T47D (cell line): ENCODE data around the gene ITSN1.
A peak's percentile ranks its signal among the peaks of the same experiment; 100 is the strongest.

Experiments
- DNase-seq, 2 experiments: peaks; one replicate each; pipeline versions ENCODE4 v3.0.0 to v3.0.0-alpha.2; 2011 to 2012; ENCODE audit warnings: low read depth in 1 of 2, low spot score in 1 of 2
- JUND ChIP-seq: IDR thresholded peaks from 2 replicates; pipeline ENCODE4 v1.6.1; 2012; ENCODE audit warnings: low read depth
- in situ Hi-C: cut with HindIII; loops from 2 replicates; pipeline ENCODE4 v1.10.0; 2016; ENCODE audit warnings: low sequenced_read_pairs, low pct_unique_long_range_greater_than_20kb

ITSN1 gene

DNA sequence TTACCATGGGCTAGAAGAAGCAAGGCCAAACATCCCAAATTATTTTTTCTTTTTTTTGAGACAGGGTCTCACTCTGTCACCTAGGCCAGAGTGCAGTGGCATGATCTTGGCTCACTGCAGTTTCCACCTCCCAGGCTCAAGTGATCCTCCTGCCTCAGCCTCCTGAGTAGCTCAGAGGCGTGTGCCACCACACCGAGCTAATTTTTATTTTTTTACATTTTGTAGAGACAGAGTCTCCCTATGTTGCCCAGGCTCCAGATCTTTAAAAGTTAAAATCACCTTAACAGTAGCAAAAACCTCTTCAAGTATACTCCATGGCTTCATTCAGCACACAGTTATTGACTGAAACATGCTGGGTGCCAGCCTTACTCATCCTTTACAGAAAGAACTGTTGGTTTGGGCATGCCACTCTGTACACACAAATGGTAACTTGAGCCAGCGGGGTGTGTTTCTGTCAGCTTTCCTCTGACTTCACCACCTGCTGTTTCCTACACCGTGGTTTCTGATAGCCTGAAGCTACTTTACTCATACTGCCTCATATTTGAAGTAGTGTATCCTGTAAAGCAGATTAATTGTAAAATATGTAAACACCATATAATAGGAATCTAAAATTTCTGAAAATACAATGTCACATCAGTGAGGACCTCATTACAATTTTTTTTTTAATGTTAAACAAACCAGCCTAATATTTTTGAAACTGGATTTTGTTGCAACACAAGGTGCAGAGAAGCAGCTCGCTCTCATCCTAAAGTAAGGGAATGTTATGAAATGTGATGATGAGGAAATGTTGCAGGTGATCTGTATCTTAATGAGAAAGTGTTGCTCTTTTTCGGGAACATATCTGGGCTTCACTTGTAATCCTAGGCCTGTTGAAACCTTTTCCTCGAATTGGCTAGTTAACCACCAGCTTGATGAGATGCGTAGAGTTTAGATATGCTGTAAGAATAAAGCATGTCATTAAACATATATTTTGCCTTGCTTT, 159.4 kb downstream of the ITSN1 start:
- in situ Hi-C loops = no loop called here
- DNase-seq = peak; percentile 52 to 96
- peak; percentile 33; the same call in 1 of the 2 replicates for TF ChIP-seq JUND

DNA sequence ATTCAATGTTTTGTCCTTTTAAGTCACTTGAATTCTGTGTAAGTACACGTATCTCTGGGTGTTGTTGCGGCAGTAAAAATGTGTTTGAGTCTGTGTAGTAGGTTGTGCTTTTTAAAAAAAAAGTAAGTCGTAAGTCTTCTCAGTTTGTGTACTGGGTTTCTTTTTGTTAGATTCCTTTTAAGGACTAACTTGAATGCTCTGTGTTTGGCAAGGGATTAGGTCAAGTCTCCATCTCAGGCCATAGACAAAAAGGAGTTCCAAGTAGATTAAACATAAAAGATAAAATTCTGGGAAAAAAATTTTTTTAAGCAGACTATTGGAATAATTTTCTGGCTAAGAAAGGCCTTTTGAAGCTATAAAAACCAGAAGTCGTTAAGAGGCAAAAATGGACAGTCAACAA, 160.2 kb downstream of the ITSN1 start:
- in situ Hi-C loops = no loop called here
- DNase-seq = no peak
- TF ChIP-seq JUND = no peak

DNA sequence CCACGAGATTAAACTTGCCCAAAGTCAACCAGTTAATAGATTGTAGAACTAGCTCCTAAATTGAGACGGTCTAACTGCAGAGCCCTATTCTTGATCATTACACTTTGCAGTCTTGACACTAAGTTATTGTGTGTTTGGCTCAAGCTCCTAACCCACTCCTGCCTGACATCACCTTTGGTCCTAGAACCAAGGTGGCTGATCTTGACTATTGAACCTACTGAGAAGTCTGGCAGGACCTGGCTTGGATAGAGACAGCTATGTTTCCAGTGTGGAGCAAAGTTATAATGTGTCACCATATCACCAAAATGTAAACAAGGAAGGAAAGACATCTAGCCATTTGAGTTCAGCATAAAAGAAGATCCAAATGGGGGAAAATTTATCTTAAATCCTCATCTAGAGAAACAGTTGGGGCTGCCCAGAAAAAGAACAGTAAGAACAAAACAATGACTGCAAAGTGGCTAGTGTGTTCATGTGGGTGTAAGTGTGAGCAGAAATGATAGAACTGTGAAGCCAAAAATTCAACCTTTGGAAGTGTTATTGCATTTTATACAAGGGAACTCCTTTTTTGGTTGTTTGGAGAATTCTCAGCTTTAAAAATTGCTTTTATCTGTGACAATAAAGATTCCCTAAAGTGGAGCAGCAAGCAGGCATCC, 166.5 kb downstream of the ITSN1 start:
- DNase-seq = no peak
- TF ChIP-seq JUND = no peak
- in situ Hi-C loops = no loop called here

DNA sequence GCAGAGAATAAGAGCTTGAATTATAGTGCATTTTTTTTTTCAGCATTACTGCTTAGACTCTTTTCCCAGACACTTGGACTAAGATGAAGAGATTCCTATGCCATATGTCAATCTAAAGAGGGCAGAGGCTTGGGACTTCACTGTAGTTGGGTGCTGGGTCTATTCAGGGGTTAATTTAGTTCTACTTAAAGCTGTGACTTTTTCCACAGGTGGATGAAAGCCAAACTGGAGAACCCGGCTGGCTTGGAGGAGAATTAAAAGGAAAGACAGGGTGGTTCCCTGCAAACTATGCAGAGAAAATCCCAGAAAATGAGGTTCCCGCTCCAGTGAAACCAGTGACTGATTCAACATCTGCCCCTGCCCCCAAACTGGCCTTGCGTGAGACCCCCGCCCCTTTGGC, 168.5 kb downstream of the ITSN1 start:
- no peak for TF ChIP-seq JUND
- in situ Hi-C loops = no loop called here
- no peak for DNase-seq

DNA sequence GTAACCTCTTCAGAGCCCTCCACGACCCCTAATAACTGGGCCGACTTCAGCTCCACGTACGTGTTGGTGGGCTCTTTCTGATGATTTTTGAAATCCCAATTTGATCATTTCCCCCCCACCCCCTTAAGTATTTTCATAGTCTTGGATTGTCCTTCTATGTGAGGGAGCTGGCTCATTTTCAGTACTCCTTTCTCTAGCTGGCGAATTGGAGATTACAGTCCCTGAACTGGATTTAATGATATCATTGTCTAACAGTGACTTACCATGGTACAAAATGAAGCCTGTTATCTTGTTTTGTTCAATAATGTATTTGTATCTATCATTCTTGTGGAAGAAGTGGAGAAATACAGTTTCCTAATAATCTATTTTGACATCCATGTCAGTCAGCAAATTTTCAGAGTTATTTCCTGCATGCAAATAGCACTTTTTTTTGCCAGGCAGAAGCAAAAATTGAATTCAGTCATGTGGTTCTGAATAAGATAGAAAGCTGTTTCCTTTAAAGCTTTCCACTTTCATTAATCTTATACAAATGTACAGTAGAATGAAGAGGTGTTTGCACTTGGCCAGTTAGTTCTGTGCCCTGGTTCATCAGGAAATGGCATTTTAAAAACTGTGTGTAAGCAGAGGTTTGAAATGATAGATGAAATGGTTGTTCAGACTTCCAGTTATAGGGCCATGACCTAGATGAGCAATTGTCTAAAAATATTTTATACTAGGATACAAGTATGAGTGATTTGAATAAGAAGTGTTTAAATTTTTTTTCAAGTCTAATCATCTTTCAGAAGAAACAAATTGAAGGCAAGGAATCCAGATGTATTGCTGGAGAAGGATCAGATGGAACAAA, 169.1 kb downstream of the ITSN1 start:
- no peak for DNase-seq
- in situ Hi-C loops = no loop called here
- TF ChIP-seq JUND = no peak

DNA sequence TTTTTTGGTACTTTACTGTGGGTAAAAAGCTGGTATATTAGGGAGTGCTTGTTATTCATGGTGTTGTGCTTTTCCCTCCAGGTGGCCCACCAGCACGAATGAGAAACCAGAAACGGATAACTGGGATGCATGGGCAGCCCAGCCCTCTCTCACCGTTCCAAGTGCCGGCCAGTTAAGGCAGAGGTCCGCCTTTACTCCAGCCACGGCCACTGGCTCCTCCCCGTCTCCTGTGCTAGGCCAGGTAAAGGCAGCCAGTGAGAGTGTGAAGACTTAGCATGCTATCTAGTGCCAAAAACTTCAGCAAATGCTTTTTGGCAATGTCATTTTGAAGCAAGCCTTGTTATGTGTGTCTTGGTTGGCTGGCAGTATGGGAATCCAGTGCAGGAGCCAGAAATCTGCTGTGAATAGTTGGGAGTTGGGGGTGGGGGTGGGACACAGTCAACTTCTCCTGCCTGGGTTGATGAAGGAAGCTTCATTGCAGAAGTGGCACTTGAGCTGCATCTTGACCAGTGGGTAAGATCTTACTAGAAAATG, 171.6 kb downstream of the ITSN1 start:
- no peak for DNase-seq
- no peak for TF ChIP-seq JUND
- in situ Hi-C loops = no loop called here

DNA sequence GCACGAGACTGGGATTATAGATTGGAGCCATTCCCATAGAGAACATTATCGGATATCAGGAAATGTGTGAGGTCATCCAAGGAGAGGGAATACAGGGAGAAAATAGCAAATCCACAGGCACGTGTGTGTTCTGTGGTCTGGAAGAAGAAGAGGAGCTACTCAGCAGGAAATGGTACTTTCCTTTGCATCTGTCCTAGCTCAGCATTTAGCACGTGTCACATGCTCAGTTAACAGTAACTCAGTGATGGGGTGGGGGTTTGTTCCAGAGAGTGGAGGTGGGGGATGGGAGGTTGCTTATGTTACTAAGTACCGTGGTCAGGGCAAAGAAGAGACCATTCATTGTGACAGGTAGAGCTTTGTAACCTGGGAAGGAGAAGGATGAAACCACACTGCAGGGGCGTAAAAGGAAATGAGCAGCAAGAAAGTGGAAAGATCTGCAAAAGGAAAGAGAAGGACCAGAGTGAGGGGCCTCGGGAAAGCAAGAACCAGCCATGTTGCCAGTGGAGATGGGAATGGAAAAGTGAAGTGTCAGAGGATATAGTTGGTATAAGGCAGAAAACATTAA, 172.9 kb downstream of the ITSN1 start:
- no peak for TF ChIP-seq JUND
- in situ Hi-C loops = no loop called here
- no peak for DNase-seq

DNA sequence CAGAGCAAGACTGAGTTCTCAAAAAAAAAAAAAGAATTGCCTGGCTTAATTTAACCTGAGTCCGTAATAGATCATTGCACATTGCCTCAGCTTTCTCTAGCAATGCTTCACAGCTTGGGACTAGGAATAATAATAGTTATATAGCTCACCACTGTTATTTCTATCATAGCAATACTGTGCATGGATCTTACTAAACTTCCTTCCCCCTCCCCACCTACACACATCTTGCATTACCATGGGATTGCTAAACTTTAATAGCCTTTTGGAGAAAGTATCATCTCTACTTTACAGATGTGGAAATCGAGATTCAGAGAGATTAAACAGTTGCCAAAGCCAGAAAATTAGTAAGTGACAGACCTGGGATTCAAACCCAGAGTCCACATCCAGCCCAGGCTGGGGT, 173.9 kb downstream of the ITSN1 start:
- TF ChIP-seq JUND = no peak
- in situ Hi-C loops = no loop called here
- DNase-seq = no peak

DNA sequence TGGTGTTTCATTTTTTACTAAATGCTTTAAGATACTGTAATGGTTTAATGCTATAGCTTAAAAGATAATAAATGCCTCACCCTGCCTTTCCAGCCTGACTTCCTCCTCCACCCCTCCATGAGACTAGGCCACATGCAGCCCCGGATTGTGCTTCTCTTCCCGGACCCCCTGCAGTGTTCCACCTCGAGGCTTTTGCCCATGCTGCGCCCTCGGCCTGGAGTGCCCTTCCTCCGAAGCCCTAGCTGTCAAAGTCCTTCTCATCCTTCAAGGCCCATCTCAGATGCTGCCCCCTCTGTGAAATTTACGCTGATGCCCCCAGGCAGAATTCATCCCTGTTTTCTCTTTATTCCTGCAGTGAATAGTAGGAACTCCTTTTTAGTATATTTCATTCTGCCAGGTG, 174.8 kb downstream of the ITSN1 start:
- no peak for TF ChIP-seq JUND
- in situ Hi-C loops = no loop called here
- no peak for DNase-seq

DNA sequence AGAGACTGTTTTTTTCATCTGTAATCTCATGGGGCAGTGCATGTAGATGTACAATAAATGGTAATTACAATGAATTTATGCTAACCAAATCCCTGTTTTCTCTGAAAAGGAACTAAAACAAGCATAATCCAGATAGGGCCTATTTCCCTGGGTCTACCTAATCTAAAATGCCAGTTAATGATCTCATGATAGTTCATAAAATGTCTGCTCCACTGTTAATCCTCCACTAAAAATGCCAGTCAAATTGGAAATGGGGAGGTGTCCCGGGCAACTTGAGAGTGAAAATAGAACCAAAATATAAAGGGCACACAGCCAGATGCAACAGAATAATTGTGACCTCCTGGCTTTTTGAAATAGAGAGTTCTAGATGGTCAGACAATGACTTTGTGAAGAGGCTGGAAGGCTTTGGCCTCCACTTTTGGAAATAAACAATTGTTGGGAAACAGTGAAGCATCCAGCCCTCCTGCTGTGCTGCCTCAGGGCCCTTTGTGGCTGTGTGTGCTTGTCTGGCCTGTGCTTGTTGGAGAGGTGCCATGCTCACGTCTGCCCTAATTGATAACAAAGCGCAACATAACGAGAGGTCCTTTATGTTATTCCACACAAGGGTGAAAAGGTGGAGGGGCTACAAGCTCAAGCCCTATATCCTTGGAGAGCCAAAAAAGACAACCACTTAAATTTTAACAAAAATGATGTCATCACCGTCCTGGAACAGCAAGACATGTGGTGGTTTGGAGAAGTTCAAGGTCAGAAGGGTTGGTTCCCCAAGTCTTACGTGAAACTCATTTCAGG, 175.6 kb downstream of the ITSN1 start:
- in situ Hi-C loops = no loop called here
- DNase-seq = peak in 1 of 2 experiments; percentile 13
- TF ChIP-seq JUND = no peak

DNA sequence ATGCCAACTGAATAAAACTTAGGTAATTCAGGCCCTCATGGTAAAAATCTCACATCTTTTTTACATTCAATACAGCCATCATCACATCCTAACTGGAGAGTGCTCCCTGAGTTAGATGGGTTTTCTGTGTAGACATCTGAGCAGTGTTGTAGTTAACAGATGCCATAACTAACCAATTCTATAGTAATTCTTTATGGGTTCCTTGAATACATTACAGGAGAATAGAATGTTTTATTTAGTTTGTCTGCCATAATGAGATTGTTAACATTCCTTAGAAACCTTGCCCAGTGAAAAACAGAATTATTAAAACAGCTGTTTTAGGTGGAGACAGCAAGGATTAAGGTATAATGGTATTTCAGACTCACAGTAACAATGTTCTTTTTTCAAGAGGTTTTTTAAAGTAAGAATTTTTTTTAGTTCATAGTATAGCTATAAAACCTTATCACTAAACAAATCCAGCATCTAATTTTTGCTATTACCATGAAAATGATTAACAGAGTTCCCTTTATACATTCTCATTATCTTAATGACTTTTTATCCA, 178.0 kb downstream of the ITSN1 start:
- TF ChIP-seq JUND = no peak
- no peak for DNase-seq
- in situ Hi-C loops = no loop called here
